ENCODE measurements around the gene RBBP4. TPM values are rescaled to one million over a fixed set of nuclear protein-coding genes. Genes with fewer than 3 reads are reported as not detected.
"Not testable (repeated sequence)": the region's sequence is repeated elsewhere in the genome, so short reads cannot be mapped to it uniquely, and the experiment has no call there.

The RBBP4 gene
- total and polyA plus RNA-seq, 3 donors from 2014 or later, result 289 to 344 (median 296) TPM

DNA sequence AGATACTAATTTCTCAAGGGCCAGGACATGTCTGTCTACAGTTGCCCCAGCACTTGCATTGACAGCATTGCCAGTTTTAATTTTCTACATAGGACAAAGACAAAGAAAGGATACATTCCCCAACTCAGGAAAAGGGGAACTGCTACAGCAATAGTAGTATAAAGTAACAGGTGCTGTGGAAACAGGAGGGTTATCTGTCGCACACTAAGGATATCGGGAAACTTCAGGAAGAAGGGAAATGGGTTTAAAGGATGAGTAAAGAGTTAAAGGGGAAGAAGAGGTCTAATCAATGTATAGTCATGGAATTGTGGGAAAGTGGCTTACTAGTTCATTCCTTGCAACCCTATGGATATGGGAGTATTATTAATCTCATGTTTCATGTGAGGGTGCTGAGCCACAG lies 35.4 kb downstream of the RBBP4 start:
- H3K36me3 ChIP-seq (ENCODE audit: low read depth, missing control alignments), result no peaks in the 10 kb centered on the region
- TF ChIP-seq CTCF (IDR thresholded peaks at IDR 0.05) (no peak), POLR2A (IDR thresholded peaks at IDR 0.05) (no peak)
- intact Hi-C loops (cut with DNase I; ENCODE audit: low total_unique reads), result no loop called here
- no peak for DNase-seq
- H3K4me3 ChIP-seq, result no peak overlapping the region
- peaks cover 26% of the 10 kb centered on the region for H3K4me1 ChIP-seq
- 91 to 99% methylated on average over 2 of the region's 2 CpGs for WGBS, 2 donors
- H3K27ac ChIP-seq, result peak overlapping the region in 1 of 2 donors; percentile 20
- no peaks in the 10 kb centered on the region for H3K27me3 ChIP-seq
- H3K9me3 ChIP-seq, result no peaks in the 10 kb centered on the region

GRCh38 chr1:32693455-32694174 lies 42.6 kb downstream of the RBBP4 start:
- Histone ChIP-seq H3K4me3 (no peak overlapping the region), H3K27ac (peak overlapping the region in 1 of 2 donors; percentile 48)

DNA sequence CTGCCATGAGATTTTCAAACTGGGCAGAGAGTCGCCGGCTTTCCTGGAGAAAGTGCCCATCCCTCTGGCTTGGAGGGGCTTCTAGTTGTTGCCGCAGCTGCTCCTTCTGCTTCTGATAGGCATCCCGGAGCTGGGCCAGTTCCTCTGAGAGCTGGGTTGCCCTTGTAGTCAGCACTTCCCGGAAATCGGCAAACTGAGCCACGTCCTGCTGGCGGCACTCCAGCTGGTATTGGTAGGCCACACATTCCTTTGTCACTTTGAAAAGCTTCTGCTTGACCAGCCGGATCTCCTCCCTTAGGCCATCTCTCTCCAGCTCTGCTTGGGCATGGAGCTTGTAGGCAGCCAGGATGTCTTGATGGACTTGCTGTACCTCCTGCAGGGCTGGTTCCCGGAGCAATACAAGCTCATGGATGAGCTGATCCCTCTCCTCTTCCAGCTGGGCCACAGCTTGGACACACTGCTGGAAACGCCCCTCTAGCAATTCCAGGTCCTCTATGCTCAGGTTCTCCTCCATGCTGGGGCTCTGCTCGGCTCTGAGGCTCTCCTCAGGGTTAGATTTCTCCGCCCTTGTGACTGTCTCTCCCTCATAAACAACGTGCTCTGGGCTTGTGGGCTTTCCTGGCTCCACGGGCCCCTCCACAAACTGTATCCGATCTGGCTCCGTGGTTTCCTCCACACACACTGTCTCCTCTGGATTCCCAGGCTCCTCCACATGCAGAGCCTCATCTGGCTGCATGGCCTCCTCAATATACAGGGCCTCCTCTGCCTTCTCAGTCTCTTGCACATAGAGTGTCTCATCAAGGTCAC lies 44.3 kb downstream of the RBBP4 start:
- Histone ChIP-seq H3K27ac (peak overlapping the region in 1 of 2 donors; percentile 56), H3K9me3 (no peaks in the 10 kb centered on the region), H3K27me3 (no peaks in the 10 kb centered on the region), H3K4me3 (no peak overlapping the region), H3K4me1 (peaks cover 16% of the 10 kb centered on the region), H3K36me3 (ENCODE audit: low read depth, missing control alignments) (no peaks in the 10 kb centered on the region)
- intact Hi-C loops (cut with DNase I; ENCODE audit: low total_unique reads), result no loop called here
- TF ChIP-seq POLR2A (IDR thresholded peaks at IDR 0.05) (no peak), CTCF (IDR thresholded peaks at IDR 0.05) (no peak)
- peak; percentile 66 for DNase-seq
- 47 to 62% methylated on average over 15 to 17 of the region's 17 CpGs for WGBS, 2 donors

More at GRCh38 chr1:32693455-32694174, 42.6 kb downstream of the RBBP4 start:
- no peak for DNase-seq
- 86 to 88% methylated on average over 6 of the region's 6 CpGs for WGBS, 2 donors
- Histone ChIP-seq H3K4me1 (peaks cover 16% of the 10 kb centered on the region), H3K36me3 (ENCODE audit: low read depth, missing control alignments) (no peaks in the 10 kb centered on the region), H3K27me3 (no peaks in the 10 kb centered on the region), H3K9me3 (no peaks in the 10 kb centered on the region)
- TF ChIP-seq POLR2A (IDR thresholded peaks at IDR 0.05) (no peak), CTCF (IDR thresholded peaks at IDR 0.05) (no peak)
- intact Hi-C loops (cut with DNase I; ENCODE audit: low total_unique reads), result no loop called here

GRCh38 chr1:32696041-32696440 lies 45.0 kb downstream of the RBBP4 start:
- Histone ChIP-seq H3K9me3 (no peaks in the 10 kb centered on the region), H3K4me1 (peaks cover 18% of the 10 kb centered on the region), H3K27me3 (no peaks in the 10 kb centered on the region), H3K4me3 (no peak overlapping the region), H3K27ac (no peak overlapping the region), H3K36me3 (ENCODE audit: low read depth, missing control alignments) (no peaks in the 10 kb centered on the region)
- no peak for DNase-seq
- TF ChIP-seq CTCF (IDR thresholded peaks at IDR 0.05) (no peak), POLR2A (IDR thresholded peaks at IDR 0.05) (no peak)
- intact Hi-C loops (cut with DNase I; ENCODE audit: low total_unique reads), result no loop called here
- 93 to 95% methylated on average over 9 of the region's 9 CpGs for WGBS, 2 donors

DNA sequence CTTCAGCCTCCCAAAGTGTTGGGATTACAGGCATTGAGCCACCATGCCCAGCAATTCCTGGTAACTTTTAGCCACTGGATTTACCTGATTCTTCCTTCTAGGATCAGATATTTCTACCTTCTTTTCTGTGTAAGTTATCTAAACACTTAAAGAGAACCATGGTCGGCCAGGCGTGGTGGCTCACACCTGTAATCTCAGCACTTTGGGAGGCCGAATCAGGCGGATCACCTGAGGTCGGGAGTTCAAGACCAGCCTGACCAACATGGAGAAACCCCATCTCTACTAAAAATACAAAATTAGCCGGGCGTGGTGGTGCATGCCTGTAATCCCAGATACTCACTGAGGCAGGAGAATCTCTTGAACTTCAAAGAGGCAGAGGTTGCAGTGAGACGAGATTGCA lies 46.0 kb downstream of the RBBP4 start:
- H3K4me3 ChIP-seq; H3K27me3 ChIP-seq; intact Hi-C loops (cut with DNase I; ENCODE audit: low total_unique reads); H3K36me3 ChIP-seq (ENCODE audit: low read depth, missing control alignments); H3K9me3 ChIP-seq; DNase-seq; H3K27ac ChIP-seq: not testable (repeated sequence)
- peaks cover 28% of the 10 kb centered on the region for H3K4me1 ChIP-seq
- WGBS, 2 donors, result 96% methylated on average over 8 of the region's 8 CpGs
